Fibroblast of the aortic adventitia (primary cell): ENCODE results near the gene CEACAM18. TPM values are rescaled to one million over a fixed set of nuclear protein-coding genes. Genes with fewer than 3 reads are reported as not detected.

Experiments
- DNase-seq: peaks from one replicate; pipeline ENCODE4 v3.0.0-alpha.2; 2010; ENCODE audit warnings: low read depth
- H3K4me3 ChIP-seq: 2 replicates; pipeline ENCODE4 v1.5.1; 2011; ENCODE audit warnings: low read depth, mild to moderate bottlenecking, control low read depth, low read length, moderate library complexity
- CTCF ChIP-seq: IDR thresholded peaks from 2 replicates; pipeline ENCODE4 v1.5.1; 2011; ENCODE audit warnings: mild to moderate bottlenecking, low read length, control low read depth, inconsistent platforms; ENCODE audit not compliant: insufficient read depth
- small RNA-seq: library from RNA; depleted of rRNA; stranded (forward); fragments of <200 nt; gene quantifications from one replicate; pipeline ENCODE3, GENCODE V24; 2012
- total RNA-seq: library from RNA; depleted of rRNA; stranded (reverse); fragments of >200 nt; gene quantifications from 2 replicates; pipeline ENCODE4 v1.2.3, GENCODE V29; 2012; ENCODE audit warnings: low replicate concordance

The CEACAM18 gene
- total RNA-seq, 1 donor: not detected

GRCh38 chr19:51529301-51529700 is 51.0 kb downstream of the CEACAM18 start:
- no peak for DNase-seq
- TF ChIP-seq CTCF: no peak
- H3K4me3 ChIP-seq: no peak overlapping the region

GRCh38 chr19:51530616-51531015 is 52.3 kb downstream of the CEACAM18 start:
- TF ChIP-seq CTCF: no peak
- DNase-seq: no peak
- H3K4me3 ChIP-seq: no peak overlapping the region

GRCh38 chr19:51531349-51532315 is 53.3 kb downstream of the CEACAM18 start, which contains the start of gene SIGLEC6:
TSS of gene SIGLEC6 (minus strand) at chr19:51531670. CDS start at chr19:51531648, 22 bp downstream.
- DNase-seq: no peak

GRCh38 chr19:51535535-51535934 is 57.2 kb downstream of the CEACAM18 start:
- H3K4me3 ChIP-seq: no peak overlapping the region
- TF ChIP-seq CTCF: no peak
- no peak for DNase-seq

More at GRCh38 chr19:51531349-51532315, 53.3 kb downstream of the CEACAM18 start, which contains the start of gene SIGLEC6:
- no peak for TF ChIP-seq CTCF
- H3K4me3 ChIP-seq: no peak within 1 kb of the TSS

- no peak overlapping the region for H3K4me3 ChIP-seq
- no peak for TF ChIP-seq CTCF
- DNase-seq: no peak
These were observed 61.6 kb downstream of the CEACAM18 start for GRCh38 chr19:51539821-51540366.

Small RNAs within 50 kb of the gene (small RNA-seq; reads per million reads assigned to genes)
- gene AC020914.3: not detected
- gene AC020914.5: not detected

Other genes starting within 250 kb of the CEACAM18 start
- gene SIGLECL1, start 227.5 kb upstream of the CEACAM18 start, total RNA-seq: not detected in 2 replicates
- not detected in 2 replicates for gene IGLON5, start 166.9 kb upstream of the CEACAM18 start, total RNA-seq
- 0.27 TPM in 1 of 2 replicates, not detected in the other for gene VSIG10L, start 136.4 kb upstream of the CEACAM18 start, total RNA-seq
- gene ETFB, start 112.2 kb upstream of the CEACAM18 start, total RNA-seq: 66.8 and 104 TPM in 2 replicates
- gene CLDND2, start 109.5 kb upstream of the CEACAM18 start, total RNA-seq: 0.36 TPM in 1 of 2 replicates, not detected in the other
- not detected in 2 replicates for gene NKG7, start 105.9 kb upstream of the CEACAM18 start, total RNA-seq
- not detected in 2 replicates for gene LIM2, start 90.6 kb upstream of the CEACAM18 start, total RNA-seq
- not detected in 2 replicates for gene C19orf84, start 87.9 kb upstream of the CEACAM18 start, total RNA-seq
- gene SIGLEC10, start 60.9 kb upstream of the CEACAM18 start, total RNA-seq: not detected in 2 replicates
- gene SIGLEC8, start 20.1 kb upstream of the CEACAM18 start, total RNA-seq: not detected in 2 replicates
- gene SIGLEC12, start 23.3 kb downstream of the CEACAM18 start, total RNA-seq: not detected in 2 replicates
- not detected in 2 replicates for gene SIGLEC6, start 53.1 kb downstream of the CEACAM18 start, total RNA-seq
- gene ZNF175, start 92.7 kb downstream of the CEACAM18 start, total RNA-seq: 7.9 and 12.9 TPM in 2 replicates
- gene SIGLEC5, start 151.9 kb downstream of the CEACAM18 start, total RNA-seq: not detected in 2 replicates
- not detected in 2 replicates for gene SIGLEC14, start 168.3 kb downstream of the CEACAM18 start, total RNA-seq
- 5.3 and 8.5 TPM in 2 replicates for gene SPACA6, start 214.8 kb downstream of the CEACAM18 start, total RNA-seq
- gene HAS1, start 245.5 kb downstream of the CEACAM18 start, total RNA-seq: 0.09 and 0.49 TPM in 2 replicates